Endothelial cell of umbilical vein (primary cell): ENCODE measurements around the gene DHX16.

Experiments used
- CTCF ChIP-seq, 2 donors: IDR thresholded peaks; 1 replicate in 1 of 2; 2 replicates in 1 of 2; pipeline ENCODE4 v1.5.1; 2011; ENCODE audit warnings: low read length in 2 of 2, mild to moderate bottlenecking in 2 of 2, moderate library complexity in 2 of 2, control low read depth in 1 of 2, inconsistent platforms in 1 of 2, low read depth in 1 of 2; ENCODE audit not compliant: insufficient read depth in 1 of 2; ENCODE audit errors: extremely low read depth in 1 of 2
- MAX ChIP-seq: IDR thresholded peaks from 2 replicates; pipeline ENCODE4 v1.6.1; 2011; ENCODE audit not compliant: insufficient read depth, insufficient read length
- MYC ChIP-seq: IDR thresholded peaks from one replicate; pipeline ENCODE4 v1.6.1; 2011; ENCODE audit warnings: mild to moderate bottlenecking, low read depth, low read length
- POLR2A ChIP-seq: IDR thresholded peaks from 2 replicates; pipeline ENCODE4 v1.6.1; 2012; ENCODE audit warnings: low read depth, mild to moderate bottlenecking, control low read depth, low read length
- POLR2AphosphoS5 ChIP-seq: IDR thresholded peaks from 2 replicates; pipeline ENCODE4 v1.6.1; 2012; ENCODE audit warnings: low read depth, mild to moderate bottlenecking, control low read depth, low read length, moderate library complexity; ENCODE audit not compliant: insufficient read depth

- TF ChIP-seq CTCF (IDR thresholded peaks at IDR 0.05; ENCODE audit: extremely low read depth in 1 of 2, insufficient read depth in 1 of 2, low read depth in 1 of 2, low read length in 2 of 2) (no peak), POLR2AphosphoS5 (no peak), POLR2A (no peak), MAX (no peak), MYC (no peak)
Measured at GRCh38 chr6:30711758-30712380, 39.1 kb upstream of the DHX16 start.
